ENCODE results near the gene ZC3H12D. TPM values are rescaled to one million over a fixed set of nuclear protein-coding genes. Genes with fewer than 3 reads are reported as not detected.
A peak's percentile ranks its signal among the peaks of the same experiment; 100 is the strongest.

Gene ZC3H12D
- total RNA-seq, 4 donors from 2014 or later = 0.63 to 5.8 (median 0.87) TPM

DNA sequence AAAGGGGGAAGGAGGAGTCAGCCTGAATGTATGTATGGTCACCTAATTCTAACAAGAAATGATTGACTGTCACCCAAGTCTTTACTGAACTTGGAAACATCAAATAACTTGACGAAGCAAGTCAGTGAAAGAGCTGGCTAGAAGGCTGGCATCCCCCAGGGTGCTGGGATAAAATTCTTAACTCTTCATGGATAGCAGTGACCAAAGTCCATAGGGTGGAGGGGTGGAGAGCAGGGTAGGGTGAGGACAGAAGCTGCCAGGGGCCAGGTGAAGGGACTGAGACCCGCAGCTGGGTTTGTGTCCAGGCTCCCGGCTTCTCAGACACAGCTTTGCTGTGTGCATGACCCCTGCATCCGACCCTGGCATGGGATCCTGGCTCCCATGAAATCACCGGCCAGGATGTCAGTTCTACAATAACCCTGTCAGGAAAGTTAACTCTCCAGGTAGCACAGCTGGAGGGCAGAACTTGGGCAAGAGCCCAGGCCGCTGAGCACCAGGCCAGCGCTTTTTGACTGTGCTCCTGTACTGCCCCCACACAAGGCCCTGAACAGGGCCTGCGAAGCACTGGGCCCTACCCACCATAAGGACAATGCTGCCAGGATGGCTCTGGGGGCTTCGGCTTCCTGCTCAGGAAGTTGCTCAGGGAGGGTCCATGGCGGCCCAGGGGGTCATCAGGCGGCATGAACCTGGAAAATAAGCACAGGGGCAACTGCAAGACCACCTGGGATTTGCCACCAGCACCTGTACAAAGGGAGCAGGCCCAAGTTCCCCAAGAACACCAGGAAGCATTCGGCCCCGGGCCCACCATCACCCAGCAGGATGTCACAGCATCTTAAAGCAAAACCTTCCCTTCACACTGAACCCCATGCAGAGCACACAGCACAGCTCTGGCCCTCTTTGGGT is 32.5 kb downstream of the ZC3H12D start:
- WGBS = 90% methylated on average over 9 of the region's 13 CpGs
- intact Hi-C loops (cut with DNase I) = loop anchor here (5.0 kb wide), 1 partner anchor 65 kb away; no protein-coding TSS in a partner anchor
- TF ChIP-seq POLR2AphosphoS5 (IDR thresholded peaks at IDR 0.05) (no peak), EP300 (IDR thresholded peaks at IDR 0.05) (no peak), POLR2A (IDR thresholded peaks at IDR 0.05; ENCODE audit: low read depth) (no peak)
- TF ChIP-seq, protein P1, sequence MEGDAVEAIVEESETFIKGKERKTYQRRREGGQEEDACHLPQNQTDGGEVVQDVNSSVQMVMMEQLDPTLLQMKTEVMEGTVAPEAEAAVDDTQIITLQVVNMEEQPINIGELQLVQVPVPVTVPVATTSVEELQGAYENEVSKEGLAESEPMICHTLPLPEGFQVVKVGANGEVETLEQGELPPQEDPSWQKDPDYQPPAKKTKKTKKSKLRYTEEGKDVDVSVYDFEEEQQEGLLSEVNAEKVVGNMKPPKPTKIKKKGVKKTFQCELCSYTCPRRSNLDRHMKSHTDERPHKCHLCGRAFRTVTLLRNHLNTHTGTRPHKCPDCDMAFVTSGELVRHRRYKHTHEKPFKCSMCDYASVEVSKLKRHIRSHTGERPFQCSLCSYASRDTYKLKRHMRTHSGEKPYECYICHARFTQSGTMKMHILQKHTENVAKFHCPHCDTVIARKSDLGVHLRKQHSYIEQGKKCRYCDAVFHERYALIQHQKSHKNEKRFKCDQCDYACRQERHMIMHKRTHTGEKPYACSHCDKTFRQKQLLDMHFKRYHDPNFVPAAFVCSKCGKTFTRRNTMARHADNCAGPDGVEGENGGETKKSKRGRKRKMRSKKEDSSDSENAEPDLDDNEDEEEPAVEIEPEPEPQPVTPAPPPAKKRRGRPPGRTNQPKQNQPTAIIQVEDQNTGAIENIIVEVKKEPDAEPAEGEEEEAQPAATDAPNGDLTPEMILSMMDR (IDR thresholded peaks at IDR 0.05) = no peak
- no peak for DNase-seq (ENCODE audit: extremely low spot score)
- Histone ChIP-seq H3K9me3 (no peaks in the 10 kb centered on the region), H3K4me3 (no peak overlapping the region), H3K27me3 (peaks cover 0 to 24% (median 3%) of the 10 kb centered on the region in 4 donors), H3K4me1 (peaks cover 43 to 69% (median 58%) of the 10 kb centered on the region in 4 donors), H3K36me3 (no peaks in the 10 kb centered on the region), H3K27ac (replicated peaks in 1 of 4) (peak overlapping the region in 1 of 4 donors; percentile 57)

DNA sequence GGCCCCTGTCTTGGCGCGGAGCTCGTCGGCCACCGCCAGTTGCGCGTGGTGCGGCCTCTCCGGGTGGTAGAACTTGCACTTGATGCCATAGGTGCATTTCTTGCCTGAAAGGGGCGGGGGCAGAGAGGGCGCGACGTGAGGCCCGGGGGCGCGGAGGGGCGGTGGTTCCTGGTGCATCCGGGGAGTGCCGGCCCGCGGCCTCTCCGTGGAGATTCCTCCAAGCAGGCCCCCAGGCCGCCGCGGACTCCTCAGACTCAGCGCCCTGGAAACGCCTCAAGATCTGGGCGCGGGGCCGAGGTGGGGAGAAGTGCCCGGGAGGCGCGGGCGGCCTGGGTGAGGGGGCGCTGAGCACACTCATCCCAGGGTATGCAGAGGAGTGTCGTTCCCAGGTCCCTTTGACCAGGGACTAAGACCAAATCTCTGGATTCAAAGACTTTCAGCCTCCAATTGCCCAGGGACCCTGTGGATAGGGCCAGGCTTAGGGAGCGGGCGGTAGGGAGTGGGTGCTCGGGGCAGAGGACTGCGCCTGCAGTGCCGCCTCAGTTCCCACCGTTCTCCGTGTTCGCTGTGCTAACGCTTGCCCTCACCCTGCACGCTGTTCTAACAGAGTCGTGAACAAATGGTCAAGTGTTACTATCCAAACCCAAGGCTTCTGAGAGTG is 33.3 kb downstream of the ZC3H12D start:
- Histone ChIP-seq H3K27ac (replicated peaks in 1 of 4) (peak overlapping the region in 3 of 4 donors; percentile 26 to 62 (median 57)), H3K4me1 (peaks cover 38 to 61% (median 52%) of the 10 kb centered on the region in 4 donors), H3K36me3 (no peaks in the 10 kb centered on the region), H3K27me3 (peaks cover 0 to 31% (median 3%) of the 10 kb centered on the region in 4 donors), H3K9me3 (no peaks in the 10 kb centered on the region), H3K4me3 (peak overlapping the region; percentile 58 to 65 (median 60))
- TF ChIP-seq POLR2A (IDR thresholded peaks at IDR 0.05; ENCODE audit: low read depth) (no peak), POLR2AphosphoS5 (IDR thresholded peaks at IDR 0.05) (no peak), EP300 (IDR thresholded peaks at IDR 0.05) (no peak)
- TF ChIP-seq, protein P1 (IDR thresholded peaks at IDR 0.05) = no peak
- 77% methylated on average over 16 of the region's 47 CpGs for WGBS
- intact Hi-C loops (cut with DNase I) = loop anchor here (5.0 kb wide), 1 partner anchor 66 kb away; no protein-coding TSS in a partner anchor
- no peak for DNase-seq (ENCODE audit: extremely low spot score)

DNA sequence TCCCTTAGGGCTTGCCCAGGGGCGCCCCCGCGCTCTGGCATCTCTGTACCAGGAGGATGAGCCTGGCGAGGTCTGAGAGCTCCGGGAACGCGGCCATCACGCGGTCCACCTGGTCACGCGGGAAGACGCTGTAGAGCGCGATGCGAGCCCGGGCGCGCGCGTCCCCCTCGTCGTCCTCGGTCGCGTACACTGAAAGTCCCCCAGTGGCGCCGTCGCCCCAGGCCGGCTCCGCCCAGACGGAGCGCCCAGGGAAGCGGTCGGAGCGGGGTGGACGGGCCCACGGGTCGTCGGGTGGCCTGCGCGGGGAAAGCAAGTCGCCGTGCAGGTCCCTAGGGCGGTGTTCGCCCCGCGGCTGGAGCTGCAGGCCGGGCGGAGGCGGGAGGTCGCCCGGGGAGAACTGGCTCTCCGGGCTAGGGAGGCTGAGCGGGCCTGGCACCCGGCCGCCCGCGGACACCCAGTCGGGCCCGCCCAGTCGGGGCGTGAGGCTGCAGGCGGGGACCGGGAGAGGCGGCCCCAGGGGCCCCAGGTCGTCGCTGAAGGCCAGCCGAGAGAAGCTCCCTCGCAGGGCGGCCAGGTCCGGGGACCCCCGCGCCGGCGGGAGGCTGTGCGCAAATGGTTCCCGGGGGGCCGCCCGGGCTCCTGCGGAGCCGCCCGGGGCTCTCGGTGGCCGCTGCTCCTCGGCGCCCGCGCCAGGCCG is 34.0 kb downstream of the ZC3H12D start:
- peak overlapping the region; percentile 58 to 65 (median 60) for H3K4me3 ChIP-seq
- H3K4me1 ChIP-seq = peaks cover 38 to 57% (median 51%) of the 10 kb centered on the region in 4 donors
- WGBS = 14% methylated on average over 7 of the region's 89 CpGs
- no peak for DNase-seq (ENCODE audit: extremely low spot score)
- intact Hi-C loops (cut with DNase I) = loop anchor here (5.0 kb wide), 1 partner anchor 66 kb away; no protein-coding TSS in a partner anchor
- no peaks in the 10 kb centered on the region for H3K9me3 ChIP-seq
- H3K27ac ChIP-seq (replicated peaks in 1 of 4) = peak overlapping the region in 3 of 4 donors; percentile 26 to 62 (median 57)
- H3K36me3 ChIP-seq = no peaks in the 10 kb centered on the region
- peaks cover 0 to 31% (median 3%) of the 10 kb centered on the region in 4 donors for H3K27me3 ChIP-seq
- TF ChIP-seq POLR2AphosphoS5 (IDR thresholded peaks at IDR 0.05) (peak in 1 of 2 donors; percentile 8), EP300 (IDR thresholded peaks at IDR 0.05) (no peak)

DNA sequence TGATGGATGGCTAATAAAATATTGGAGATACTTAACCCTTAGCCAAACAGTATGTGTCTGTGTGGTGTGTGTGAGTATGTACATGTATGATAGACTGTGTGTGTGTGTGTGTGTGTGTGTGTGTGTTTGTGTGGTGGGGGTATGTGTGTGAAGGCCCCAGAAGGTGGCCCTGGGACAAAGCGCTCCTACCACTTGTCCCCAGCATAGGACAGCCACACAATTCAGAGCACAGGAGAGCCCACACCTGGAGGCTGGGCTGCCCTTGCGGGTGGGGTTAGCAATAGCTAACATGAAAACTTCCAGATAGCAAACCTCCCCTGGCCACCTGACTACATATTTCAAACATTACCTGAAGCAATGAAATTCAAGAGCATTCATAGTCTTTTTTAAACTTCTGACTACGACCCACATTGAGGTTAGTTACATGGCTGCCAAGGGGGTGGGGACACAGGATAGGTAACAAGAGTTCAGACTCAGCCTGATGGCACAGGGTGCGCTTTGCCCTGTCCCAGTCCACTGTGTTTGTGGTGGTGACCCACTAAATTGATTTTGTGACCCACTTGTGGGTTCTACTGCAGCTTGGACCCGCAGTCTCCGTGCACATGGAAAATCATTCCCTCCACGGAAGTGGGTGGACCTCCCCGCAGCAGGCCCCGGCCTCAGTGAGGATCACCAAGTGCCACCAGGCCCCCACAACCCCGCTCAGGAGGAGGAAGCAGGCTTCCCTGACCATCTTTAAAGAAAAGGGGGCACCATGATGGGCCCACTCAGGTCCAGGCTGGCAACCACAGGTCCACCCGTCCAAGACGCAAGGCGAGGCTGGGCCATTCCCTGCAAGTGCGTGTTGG is 34.8 kb downstream of the ZC3H12D start:
- no peak for TF ChIP-seq POLR2AphosphoS5 (IDR thresholded peaks at IDR 0.05)
- no peak for TF ChIP-seq POLR2A (IDR thresholded peaks at IDR 0.05; ENCODE audit: low read depth)
- TF ChIP-seq EP300 (IDR thresholded peaks at IDR 0.05) = no peak
- TF ChIP-seq, protein P1 (IDR thresholded peaks at IDR 0.05) = no peak
- Histone ChIP-seq H3K27ac (replicated peaks in 1 of 4) (peak overlapping the region in 2 of 4 donors; percentile 57 to 62), H3K4me3 (peak overlapping the region; percentile 58 to 65 (median 60)), H3K4me1 (peaks cover 31 to 50% (median 45%) of the 10 kb centered on the region in 4 donors), H3K27me3 (peaks cover 0 to 31% (median 3%) of the 10 kb centered on the region in 4 donors), H3K36me3 (no peaks in the 10 kb centered on the region), H3K9me3 (no peaks in the 10 kb centered on the region)
- intact Hi-C loops (cut with DNase I) = loop anchor here (5.0 kb wide), 1 partner anchor 67 kb away; no protein-coding TSS in a partner anchor
- WGBS = 77% methylated on average over 12 of the region's 14 CpGs
- no peak for DNase-seq (ENCODE audit: extremely low spot score)
